Right lobe of liver (tissue), 6 donors: ENCODE measurements around the gene TARS1. TPM values are rescaled to one million over a fixed set of nuclear protein-coding genes. Genes with fewer than 3 reads are reported as not detected.

Source experiments
- ATAC-seq, 4 donors: fragments of 200-7000 bp; cut with Tn5 transposase; one replicate each; pipeline ENCODE4 v1.9.1; 2020; ENCODE audit warnings: mild to moderate bottlenecking in 4 of 4, moderate library complexity in 4 of 4
- DNase-seq, 3 donors: peaks; one replicate each; pipeline ENCODE4 v3.0.0-alpha.2; 2020
- H3K27ac ChIP-seq, 3 donors: fragments of 200-600 bp; one replicate each; pipeline ENCODE4 v1.8.0; 2022
- H3K27me3 ChIP-seq, 2 donors: fragments of 200-600 bp; one replicate each; pipeline ENCODE4 v1.8.0; 2022
- H3K36me3 ChIP-seq, 4 donors: fragments of 200-600 bp; sonication (generic) in 1 of 4; one replicate each; pipeline versions ENCODE4 v1.5.1 to v1.8.0; 2017 to 2022; ENCODE audit warnings: control low read depth in 1 of 4
- H3K4me1 ChIP-seq, 4 donors: fragments of 200-600 bp; sonication (generic) in 1 of 4; one replicate each; pipeline versions ENCODE4 v1.5.1 to v1.8.0; 2017 to 2022; ENCODE audit warnings: control low read depth in 1 of 4
- H3K4me3 ChIP-seq, 3 donors: fragments of 200-600 bp; one replicate each; pipeline ENCODE4 v1.8.0; 2022
- H3K9me3 ChIP-seq, 4 donors: fragments of 200-600 bp; sonication (generic) in 1 of 4; one replicate each; pipeline versions ENCODE4 v1.5.1 to v1.8.0; 2017 to 2022; ENCODE audit warnings: control low read depth in 1 of 4
- POLR2A ChIP-seq: fragments of 450-650 bp; IDR thresholded peaks from one replicate; pipeline ENCODE4 v1.6.1; 2017; ENCODE audit warnings: antibody characterized with exemption, mild to moderate bottlenecking
- WGBS: methylation state at CpG from one replicate; pipeline ENCODE4 v1.1.6; 2018; ENCODE audit warnings: low coverage, low lambda C conversion rate; ENCODE audit not compliant: insufficient coverage; ENCODE audit errors: missing lambda C conversion rate; 5-methylcytosine and 5-hydroxymethylcytosine counted together
- intact Hi-C, 2 donors: fragments of 100-400 bp; cut with DNase I; formaldehyde crosslinking; loops; one replicate each; pipeline versions ENCODE4 v1.11.2 to v1.14.1; 2022
- total RNA-seq, 6 experiments: library from RNA; depleted of rRNA in 2 of 6; stranded (reverse); fragments of >200 nt in 2 of 6; fragmentation: NEBNext Ultra II Directional in 3 of 6; extraction: Animal tissue kit (Norgen Biotek cat#: 25700) in 3 of 6; gene quantifications; one replicate each; pipeline versions ENCODE4 v1.1.0 to v1.2.4, GENCODE V29; 2016 to 2023
- TF ChIP-seq, protein P1 (sequence below), 4 donors: fragments of 200-600 bp in 3 of 4; fragments of 450-650 bp in 1 of 4; IDR thresholded peaks; one replicate each; pipeline versions ENCODE4 v1.5.1 to v1.8.0; 2016 to 2022; ENCODE audit warnings: antibody characterized with exemption in 4 of 4, mild to moderate bottlenecking in 2 of 4
- donor health status: DM: no; HTN: yes; CAD: no.
- donor health status: DM: no; HTN: no; CAD: no.
- donor health status: DM: no; HTN: no; CAD: no.
- donor health status: DM: no; HTN: yes; CAD: no.
- donor health status: DM: no; HTN: yes; CAD: no.

TARS1 gene
- total RNA-seq, 6 experiments from 2014 or later: 43.2 to 118 (median 98.3) TPM

DNA sequence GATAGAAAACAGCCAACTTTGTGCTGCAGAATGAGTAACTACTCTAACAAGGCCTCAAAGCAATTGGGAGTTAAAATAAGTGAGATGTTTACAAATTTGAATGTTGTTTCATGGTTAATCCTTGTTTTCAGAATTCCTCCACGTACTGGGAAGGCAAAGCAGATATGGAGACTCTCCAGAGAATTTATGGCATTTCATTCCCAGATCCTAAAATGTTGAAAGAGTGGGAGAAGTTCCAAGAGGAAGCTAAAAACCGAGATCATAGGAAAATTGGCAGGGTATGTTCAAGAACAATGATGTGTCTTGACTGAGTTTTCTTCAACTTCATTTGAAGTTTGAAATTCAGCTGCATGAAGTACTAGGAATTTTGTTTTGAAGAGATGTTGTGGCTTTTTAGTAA, 16.4 kb downstream of the TARS1 start:
- peaks cover 11 to 89% (median 65%) of the 10 kb centered on the region in 4 donors for H3K36me3 ChIP-seq
- WGBS: 47% methylated on average over 2 of the region's 2 CpGs
- H3K4me3 ChIP-seq: no peak overlapping the region
- no peak for DNase-seq
- H3K27ac ChIP-seq: no peak overlapping the region
- no peaks in the 10 kb centered on the region for H3K27me3 ChIP-seq
- no peak for ATAC-seq
- no peaks in the 10 kb centered on the region for H3K4me1 ChIP-seq
- no peak for TF ChIP-seq POLR2A
- TF ChIP-seq, protein P1, sequence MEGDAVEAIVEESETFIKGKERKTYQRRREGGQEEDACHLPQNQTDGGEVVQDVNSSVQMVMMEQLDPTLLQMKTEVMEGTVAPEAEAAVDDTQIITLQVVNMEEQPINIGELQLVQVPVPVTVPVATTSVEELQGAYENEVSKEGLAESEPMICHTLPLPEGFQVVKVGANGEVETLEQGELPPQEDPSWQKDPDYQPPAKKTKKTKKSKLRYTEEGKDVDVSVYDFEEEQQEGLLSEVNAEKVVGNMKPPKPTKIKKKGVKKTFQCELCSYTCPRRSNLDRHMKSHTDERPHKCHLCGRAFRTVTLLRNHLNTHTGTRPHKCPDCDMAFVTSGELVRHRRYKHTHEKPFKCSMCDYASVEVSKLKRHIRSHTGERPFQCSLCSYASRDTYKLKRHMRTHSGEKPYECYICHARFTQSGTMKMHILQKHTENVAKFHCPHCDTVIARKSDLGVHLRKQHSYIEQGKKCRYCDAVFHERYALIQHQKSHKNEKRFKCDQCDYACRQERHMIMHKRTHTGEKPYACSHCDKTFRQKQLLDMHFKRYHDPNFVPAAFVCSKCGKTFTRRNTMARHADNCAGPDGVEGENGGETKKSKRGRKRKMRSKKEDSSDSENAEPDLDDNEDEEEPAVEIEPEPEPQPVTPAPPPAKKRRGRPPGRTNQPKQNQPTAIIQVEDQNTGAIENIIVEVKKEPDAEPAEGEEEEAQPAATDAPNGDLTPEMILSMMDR (IDR thresholded peaks at IDR 0.05): no peak
- no peaks in the 10 kb centered on the region for H3K9me3 ChIP-seq
- intact Hi-C loops: no loop called here

DNA sequence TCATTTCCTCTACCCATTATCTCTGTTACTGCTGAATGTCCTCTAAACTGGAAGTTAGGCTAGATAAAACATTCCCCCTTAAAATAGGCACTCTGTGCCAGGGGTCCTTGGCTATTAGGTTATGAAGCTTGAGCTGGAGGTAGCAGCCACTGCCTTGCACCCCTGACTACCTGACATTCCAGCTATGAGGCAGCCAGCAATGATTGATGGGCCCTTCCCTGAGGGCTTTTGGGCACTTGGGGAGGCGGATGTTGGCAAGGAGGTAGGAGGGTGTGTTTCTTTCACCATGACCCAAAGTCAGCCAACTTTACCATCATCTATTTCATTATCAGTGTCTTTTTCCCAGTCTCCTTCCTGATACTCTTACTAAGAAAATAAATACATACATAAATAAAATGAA, 17.1 kb downstream of the TARS1 start:
- 100% methylated on average over 1 of the region's 1 CpG for WGBS
- ATAC-seq (no peak), DNase-seq (no peak)
- Histone ChIP-seq H3K9me3 (no peaks in the 10 kb centered on the region), H3K36me3 (peaks cover 11 to 96% (median 69%) of the 10 kb centered on the region in 4 donors), H3K27me3 (no peaks in the 10 kb centered on the region), H3K4me3 (no peak overlapping the region), H3K4me1 (no peaks in the 10 kb centered on the region), H3K27ac (no peak overlapping the region)
- intact Hi-C loops: no loop called here
- TF ChIP-seq, protein P1 (IDR thresholded peaks at IDR 0.05): no peak
- no peak for TF ChIP-seq POLR2A

DNA sequence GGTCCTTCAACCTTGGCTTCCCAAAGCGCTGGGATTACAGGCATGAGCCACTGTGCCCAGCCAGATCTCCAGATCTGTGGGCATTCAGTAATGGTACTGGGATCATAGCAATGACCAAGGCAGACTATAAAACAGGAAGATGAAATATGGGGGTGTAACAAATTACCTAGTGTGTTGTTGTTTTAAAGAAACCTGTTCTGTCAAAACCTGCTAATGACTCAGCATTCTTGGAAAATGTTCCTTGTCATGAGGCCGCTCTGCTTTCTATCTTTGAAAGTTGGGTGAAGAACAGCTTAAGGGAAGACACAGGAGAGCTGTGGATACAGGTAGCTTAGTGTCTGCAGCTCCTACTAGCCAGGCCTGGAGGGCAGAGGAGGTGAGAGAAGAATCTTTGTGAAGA, 19.4 kb downstream of the TARS1 start:
- Histone ChIP-seq H3K4me1 (no peaks in the 10 kb centered on the region), H3K4me3 (no peak overlapping the region), H3K36me3 (peaks cover 15 to 100% (median 72%) of the 10 kb centered on the region in 4 donors), H3K27ac (no peak overlapping the region), H3K27me3 (no peaks in the 10 kb centered on the region), H3K9me3 (no peaks in the 10 kb centered on the region)
- ATAC-seq (no peak), DNase-seq (no peak)
- TF ChIP-seq POLR2A: no peak
- TF ChIP-seq, protein P1 (IDR thresholded peaks at IDR 0.05): no peak
- 100% methylated on average over 2 of the region's 2 CpGs for WGBS
- intact Hi-C loops: no loop called here

DNA sequence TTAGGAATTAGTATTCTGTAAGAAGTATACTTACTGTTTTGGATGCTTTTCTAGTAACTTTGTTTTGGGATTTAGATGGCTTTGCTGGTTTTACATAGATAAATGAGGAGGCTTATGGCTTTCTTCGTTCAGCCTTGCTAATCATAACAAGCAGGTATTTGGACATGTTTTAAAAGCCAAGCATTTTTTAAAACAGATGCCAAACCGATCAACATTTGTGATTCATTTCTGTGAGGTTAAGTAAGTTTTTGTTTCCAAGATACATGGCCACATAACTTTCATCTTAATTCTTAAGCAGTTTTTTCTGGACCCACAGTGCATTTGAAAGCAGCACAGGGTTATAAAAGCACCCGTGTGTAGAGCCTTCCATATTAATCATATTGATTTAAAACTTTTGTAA, 21.7 kb downstream of the TARS1 start:
- no peak overlapping the region for H3K27ac ChIP-seq
- WGBS: 87% methylated on average over 3 of the region's 3 CpGs
- no peak for TF ChIP-seq POLR2A
- TF ChIP-seq, protein P1 (IDR thresholded peaks at IDR 0.05): no peak
- H3K4me1 ChIP-seq: no peaks in the 10 kb centered on the region
- H3K27me3 ChIP-seq: no peaks in the 10 kb centered on the region
- DNase-seq: no peak
- no peak for ATAC-seq
- H3K9me3 ChIP-seq: no peaks in the 10 kb centered on the region
- no peak overlapping the region for H3K4me3 ChIP-seq
- H3K36me3 ChIP-seq: peaks cover 18 to 99% (median 70%) of the 10 kb centered on the region in 4 donors
- intact Hi-C loops: no loop called here

DNA sequence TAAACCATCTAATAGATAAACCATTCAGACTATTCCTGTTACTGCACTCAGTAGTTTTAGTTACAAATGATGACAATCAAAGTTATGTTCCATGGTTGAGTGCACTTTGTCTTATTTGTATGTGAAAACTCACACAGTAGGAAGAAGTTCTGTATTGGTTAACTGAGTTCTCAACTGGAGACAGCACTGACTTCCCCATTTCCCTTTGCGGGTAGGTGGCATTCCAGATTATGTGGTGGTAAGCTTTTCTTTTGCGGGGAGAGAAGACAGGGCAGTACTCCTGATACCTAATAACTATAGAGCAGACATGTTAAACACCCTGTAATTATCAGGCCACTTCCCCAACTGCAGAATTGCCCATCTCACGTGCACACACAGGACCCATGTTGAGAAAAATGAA, 24.4 kb downstream of the TARS1 start:
- Histone ChIP-seq H3K4me1 (peaks cover 0 to 6% (median 0%) of the 10 kb centered on the region in 4 donors), H3K27ac (no peak overlapping the region), H3K27me3 (no peaks in the 10 kb centered on the region), H3K36me3 (peaks cover 12 to 88% (median 62%) of the 10 kb centered on the region in 4 donors), H3K9me3 (no peaks in the 10 kb centered on the region), H3K4me3 (no peak overlapping the region)
- TF ChIP-seq POLR2A: no peak
- TF ChIP-seq, protein P1 (IDR thresholded peaks at IDR 0.05): no peak
- WGBS: 85% methylated on average over 3 of the region's 3 CpGs
- DNase-seq: no peak
- intact Hi-C loops: no loop called here
- ATAC-seq: no peak
